GM19455 (cell line): ENCODE measurements around the gene MON1A.
"Not testable (repeated sequence)": the region's sequence is repeated elsewhere in the genome, so short reads cannot be mapped to it uniquely, and the experiment has no call there.

ENCODE experiments used
- ATAC-seq: cut with Tn5 transposase; IDR thresholded peaks from one replicate; pipeline ENCODE4 v1.9.1; 2021; ENCODE audit not compliant: unreplicated experiment

Gene MON1A, protein sequence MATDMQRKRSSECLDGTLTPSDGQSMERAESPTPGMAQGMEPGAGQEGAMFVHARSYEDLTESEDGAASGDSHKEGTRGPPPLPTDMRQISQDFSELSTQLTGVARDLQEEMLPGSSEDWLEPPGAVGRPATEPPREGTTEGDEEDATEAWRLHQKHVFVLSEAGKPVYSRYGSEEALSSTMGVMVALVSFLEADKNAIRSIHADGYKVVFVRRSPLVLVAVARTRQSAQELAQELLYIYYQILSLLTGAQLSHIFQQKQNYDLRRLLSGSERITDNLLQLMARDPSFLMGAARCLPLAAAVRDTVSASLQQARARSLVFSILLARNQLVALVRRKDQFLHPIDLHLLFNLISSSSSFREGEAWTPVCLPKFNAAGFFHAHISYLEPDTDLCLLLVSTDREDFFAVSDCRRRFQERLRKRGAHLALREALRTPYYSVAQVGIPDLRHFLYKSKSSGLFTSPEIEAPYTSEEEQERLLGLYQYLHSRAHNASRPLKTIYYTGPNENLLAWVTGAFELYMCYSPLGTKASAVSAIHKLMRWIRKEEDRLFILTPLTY

GRCh38 chr3:49929291-49930167 lies at the start of gene MON1A:
MON1A (minus strand) TSS chr3:49929811; CDS start chr3:49913346, 16,465 bp downstream.
- peak; percentile 94 for ATAC-seq

- no peak for ATAC-seq
These were observed 47.3 kb upstream of the MON1A start for GRCh38 chr3:49976942-49977341.

DNA sequence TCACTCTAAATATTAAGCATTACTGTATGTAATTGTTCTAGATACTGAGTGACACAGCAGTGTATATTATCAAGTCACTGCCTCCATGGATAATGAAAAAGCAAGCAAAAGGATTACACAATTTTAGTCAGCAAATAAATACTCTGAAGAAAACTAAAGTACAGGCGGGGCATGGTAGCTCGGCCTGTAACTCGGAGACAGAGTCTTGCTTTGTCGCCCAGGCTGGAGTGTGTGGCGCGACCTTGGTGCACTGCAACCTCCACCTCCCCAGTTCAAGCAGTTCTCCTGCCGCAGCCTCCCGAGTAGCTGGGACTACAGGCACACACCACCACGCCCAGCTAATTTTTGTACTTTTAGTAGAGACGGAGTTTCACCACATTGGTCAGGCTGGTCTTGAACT lies 43.0 kb upstream of the MON1A start:
- no peak for ATAC-seq

GRCh38 chr3:49968346-49968745 lies 38.7 kb upstream of the MON1A start:
- no peak for ATAC-seq

- no peak for ATAC-seq
These were observed 37.7 kb upstream of the MON1A start for GRCh38 chr3:49967291-49967690.

- ATAC-seq, result no peak
These were observed 36.8 kb upstream of the MON1A start for GRCh38 chr3:49966233-49966942.

DNA sequence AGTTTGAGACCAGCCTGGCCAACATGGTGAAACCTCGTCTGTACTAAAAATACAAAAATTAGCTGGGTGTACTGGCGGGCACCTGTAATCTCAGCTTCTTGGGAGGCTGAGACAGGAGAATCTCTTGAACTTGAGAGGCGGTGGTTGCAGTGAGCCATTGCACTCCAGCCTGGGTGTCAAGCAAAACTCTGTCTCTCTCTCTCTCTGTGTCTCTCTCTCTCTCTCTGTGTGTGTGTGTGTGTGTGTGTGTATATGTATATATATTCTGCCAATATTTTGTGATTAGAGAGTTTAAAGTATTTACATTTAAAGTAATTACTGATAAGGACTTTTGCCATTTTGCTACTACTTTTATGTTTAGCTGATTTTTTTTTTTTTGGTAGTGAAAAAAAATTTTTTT lies 26.0 kb upstream of the MON1A start:
- no peak for ATAC-seq

GRCh38 chr3:49952924-49953323 lies 23.3 kb upstream of the MON1A start:
- no peak for ATAC-seq

DNA sequence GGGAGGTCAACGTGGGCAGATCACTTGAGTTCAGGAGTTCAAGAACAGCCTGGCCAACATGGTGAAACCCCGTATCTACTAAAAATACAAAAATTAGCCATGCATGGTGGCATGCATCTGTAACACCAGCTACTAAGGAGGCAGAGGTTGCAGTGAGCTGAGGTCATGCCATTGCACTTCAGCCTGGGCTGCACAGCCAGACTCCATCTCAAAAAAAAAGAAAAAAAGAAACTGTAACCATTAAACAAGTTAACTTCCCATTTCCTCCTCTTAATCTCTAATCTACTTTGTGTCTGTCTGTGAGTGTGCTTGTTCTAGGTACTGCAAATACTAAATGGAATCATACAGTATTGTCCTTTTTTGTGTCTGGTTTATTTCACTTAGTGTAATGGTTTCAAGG lies 13.0 kb upstream of the MON1A start:
- no peak for ATAC-seq

DNA sequence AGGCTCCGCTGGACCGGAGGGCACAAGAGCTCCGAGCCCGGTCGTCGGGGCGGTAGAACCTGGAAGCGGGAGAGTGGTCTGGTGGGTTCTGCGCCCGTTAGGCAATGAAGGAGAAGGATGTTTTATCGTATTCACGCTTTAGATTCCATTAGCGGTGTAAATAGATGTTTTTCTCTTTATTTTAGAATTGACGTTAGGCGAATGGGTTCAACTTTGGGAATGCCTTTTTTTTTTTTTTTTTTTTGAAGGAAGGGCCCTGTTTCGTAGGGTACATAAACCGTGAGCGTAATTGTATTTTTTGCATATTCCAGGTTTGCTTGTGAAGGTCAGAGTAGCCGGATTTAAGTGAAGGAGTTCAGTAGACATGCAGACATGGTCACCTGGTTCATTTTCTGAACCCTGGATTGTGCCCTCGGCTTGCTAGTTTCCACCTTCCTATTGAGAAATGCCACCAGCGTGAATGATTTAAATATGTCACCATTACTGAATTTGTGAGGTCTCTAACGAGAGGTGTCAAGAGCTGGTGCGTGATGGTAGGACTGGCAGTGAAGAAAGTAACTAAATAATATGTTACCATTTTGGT lies 11.1 kb upstream of the MON1A start:
- ATAC-seq, result no peak

DNA sequence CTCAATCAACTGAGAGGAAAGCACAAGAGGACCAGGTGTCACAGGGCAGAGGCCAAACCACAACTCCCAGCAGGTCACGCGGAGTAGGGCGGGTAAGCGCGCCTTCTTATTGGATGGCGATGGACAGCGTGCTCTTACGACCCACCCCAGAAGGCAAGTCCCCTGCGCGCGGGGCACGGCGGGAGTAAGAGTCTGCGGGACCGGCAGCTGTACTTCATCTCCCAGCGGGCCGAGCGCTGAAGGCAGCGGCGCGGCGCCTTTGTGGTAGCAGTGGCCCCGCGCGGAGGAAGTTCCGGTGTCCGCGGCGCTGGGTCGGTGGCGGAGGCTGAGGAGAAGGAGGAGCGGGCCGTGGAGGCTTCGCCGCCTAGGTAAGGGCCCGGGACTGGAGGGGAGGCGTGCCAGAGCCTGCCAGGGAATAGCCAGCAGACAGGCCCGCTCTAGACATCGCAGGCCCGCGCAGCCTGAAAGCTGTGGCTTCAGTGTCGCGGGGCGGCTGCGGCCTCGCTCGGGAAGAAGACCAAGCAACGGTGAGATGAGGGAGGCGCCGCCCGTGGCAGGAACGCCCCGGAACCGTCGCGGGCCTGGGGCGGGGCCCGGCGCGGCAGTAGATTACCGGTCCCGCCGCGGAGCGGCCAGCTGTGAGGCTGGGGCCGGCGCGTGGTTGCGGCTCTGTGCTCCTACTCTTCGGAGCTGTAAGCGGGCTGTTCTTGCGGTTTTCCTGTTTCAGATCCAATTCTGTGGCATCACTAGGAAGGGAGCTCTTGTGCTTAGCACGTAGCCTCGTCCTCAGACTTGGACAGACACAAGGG lies 10.5 kb upstream of the MON1A start, which contains the start of gene RBM6:
TSS of gene RBM6 (plus strand) at position 293 of the 809 bp plus-strand sequence. CDS start 22,492 bp downstream, outside the sequence.
- ATAC-seq, result peak; percentile 80

DNA sequence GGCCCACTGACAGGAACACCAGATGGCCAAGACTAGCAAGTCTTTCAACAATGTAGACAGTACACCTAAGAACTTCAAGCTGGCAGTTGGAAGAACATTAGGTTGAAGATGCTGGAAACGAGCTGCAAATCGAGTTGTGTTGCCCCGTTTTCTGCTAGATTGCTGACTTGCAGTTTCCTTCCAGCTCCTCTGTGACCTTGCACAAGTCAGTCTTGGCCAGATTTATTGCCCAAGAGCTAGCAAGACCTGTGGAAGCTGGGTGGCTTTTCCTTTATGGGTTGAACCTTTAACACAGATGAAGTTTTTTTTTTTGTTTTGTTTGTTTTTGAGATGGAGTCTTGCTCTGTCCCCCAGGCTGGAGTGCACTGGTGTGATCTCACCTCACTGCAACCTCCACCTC lies 7.5 kb upstream of the MON1A start:
- ATAC-seq, result no peak

GRCh38 chr3:49932281-49932680 lies 2.7 kb upstream of the MON1A start:
- not testable (repeated sequence) for ATAC-seq

DNA sequence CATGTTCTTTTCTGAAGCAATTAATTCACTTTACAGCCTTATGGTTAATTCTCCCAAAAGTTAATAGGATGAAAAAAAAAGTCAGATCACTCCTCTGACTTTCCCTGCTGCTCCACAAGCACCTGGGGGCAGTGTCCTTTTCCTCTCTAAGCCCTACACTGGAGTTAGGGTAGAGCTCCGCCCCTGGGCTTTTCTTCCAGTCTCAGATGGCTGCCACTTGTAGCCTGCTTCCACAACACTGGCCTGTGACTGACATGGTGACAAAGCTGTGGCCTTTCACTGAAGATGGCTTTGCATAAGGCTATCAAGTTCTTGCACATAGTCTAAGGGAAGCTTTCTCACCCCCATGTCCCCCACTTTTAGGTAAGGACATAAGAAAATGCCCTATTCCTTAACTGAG lies 1.3 kb upstream of the MON1A start:
- no peak for ATAC-seq

DNA sequence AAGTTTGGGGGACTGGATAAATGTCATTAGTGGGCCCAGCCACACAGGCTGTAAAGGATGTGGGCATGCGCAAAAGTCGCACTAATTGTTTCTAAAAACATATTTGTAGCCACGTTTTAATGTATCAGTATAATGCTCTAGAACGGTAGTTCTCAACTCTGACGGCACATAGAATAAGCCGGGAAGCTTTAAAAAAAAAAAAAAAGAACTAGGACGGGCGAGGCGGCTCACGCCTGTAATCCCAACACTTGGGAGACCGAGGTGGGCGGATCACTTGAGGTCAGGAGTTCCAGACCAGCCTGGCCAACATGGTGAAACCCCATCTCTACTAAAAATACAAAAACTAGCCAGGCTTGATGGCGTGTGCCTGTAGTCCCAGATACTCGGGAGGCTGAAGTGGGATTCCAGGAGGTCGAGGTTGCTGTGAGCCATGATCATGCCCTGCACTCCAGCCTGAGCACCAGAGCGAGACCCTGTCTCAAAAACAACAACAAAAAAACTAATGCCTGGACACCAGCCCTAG lies 618 bp upstream of the MON1A start:
- no peak for ATAC-seq

DNA sequence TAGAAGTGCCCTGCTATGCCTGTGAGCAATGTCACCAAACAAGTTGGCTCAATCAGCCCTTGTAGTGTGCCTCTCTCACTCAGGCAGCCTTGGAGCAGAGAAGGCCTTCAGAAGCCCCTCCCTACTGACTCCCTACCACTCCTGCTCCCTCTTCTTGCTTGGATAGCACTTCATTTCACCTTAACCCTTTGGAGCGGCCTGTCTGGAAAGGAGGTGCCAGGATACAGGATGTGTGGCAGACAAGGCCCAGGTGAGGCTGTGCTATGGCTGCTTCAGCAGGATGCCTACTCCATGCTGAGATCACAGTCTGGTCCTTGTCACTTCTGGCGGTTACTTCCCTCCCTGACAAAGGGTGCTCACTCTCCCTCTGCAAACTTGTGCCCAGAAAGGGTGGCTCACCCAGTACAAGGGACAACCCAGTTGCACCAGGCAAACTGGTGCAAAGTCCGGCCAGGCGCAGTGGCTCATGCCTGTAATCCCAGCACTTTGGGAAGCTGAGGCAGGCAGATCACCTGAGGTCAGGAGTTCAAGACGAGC lies 1.1 kb downstream of the MON1A start:
- no peak for ATAC-seq

DNA sequence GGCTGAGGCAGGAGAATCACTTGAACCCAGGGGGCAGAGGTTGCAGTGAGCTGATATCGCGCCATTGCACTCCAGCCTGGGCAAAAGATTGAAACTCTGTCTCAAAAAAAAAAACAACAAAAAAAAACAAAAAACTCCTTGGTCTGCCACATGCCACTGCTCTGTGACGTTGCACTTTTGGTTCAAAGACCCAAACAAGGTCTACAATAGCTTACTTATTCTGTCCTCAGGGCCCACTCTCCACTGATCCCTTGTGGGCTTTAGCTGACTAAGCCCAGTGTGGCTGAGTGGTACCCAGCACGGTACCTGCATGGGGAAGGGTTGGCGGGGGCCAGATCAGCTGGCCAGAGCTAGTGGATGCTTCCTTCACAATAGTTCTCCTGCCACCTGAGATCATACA lies 1.8 kb downstream of the MON1A start:
- no peak for ATAC-seq

- ATAC-seq, result no peak
These were observed 3.4 kb downstream of the MON1A start for GRCh38 chr3:49926117-49926728.

GRCh38 chr3:49925485-49925884 lies 4.1 kb downstream of the MON1A start:
- no peak for ATAC-seq
